Heart left ventricle (tissue), 16 donors: Measurements from ENCODE around the gene SYTL2. TPM values are rescaled to one million over a fixed set of nuclear protein-coding genes. Genes with fewer than 3 reads are reported as not detected.

Experiments used
- ATAC-seq, 4 donors: fragments of 200-7000 bp; cut with Tn5 transposase; one replicate each; pipeline ENCODE4 v1.9.1; 2020 to 2022; ENCODE audit warnings: moderate library complexity in 4 of 4, mild to moderate bottlenecking in 3 of 4, moderate number of reproducible peaks in 1 of 4
- DNase-seq, 5 donors: peaks; one replicate each; pipeline ENCODE4 v3.0.0-alpha.2; 2020
- H3K27ac ChIP-seq, 12 donors: fragments of 200-600 bp; sonication (generic) in 4 of 12; one replicate each; pipeline versions ENCODE4 v1.5.0 to v1.8.0; 2016 to 2022; ENCODE audit warnings: mild to moderate bottlenecking in 2 of 12
- H3K27me3 ChIP-seq, 9 donors: fragments of 200-600 bp; sonication (generic) in 2 of 9; one replicate each; pipeline versions ENCODE4 v1.5.1 to v1.8.0; 2016 to 2022; ENCODE audit warnings: mild to moderate bottlenecking in 3 of 9
- H3K36me3 ChIP-seq, 9 donors: fragments of 200-600 bp; sonication (generic) in 2 of 9; one replicate each; pipeline versions ENCODE4 v1.5.0 to v1.8.0; 2018 to 2022; ENCODE audit warnings: mild to moderate bottlenecking in 2 of 9
- H3K4me1 ChIP-seq, 12 donors: fragments of 200-600 bp; sonication (generic) in 4 of 12; one replicate each; pipeline versions ENCODE4 v1.5.0 to v1.8.0; 2016 to 2022; ENCODE audit warnings: mild to moderate bottlenecking in 3 of 12
- H3K4me3 ChIP-seq, 12 donors: fragments of 200-600 bp; sonication (generic) in 4 of 12; one replicate each; pipeline versions ENCODE4 v1.5.0 to v1.8.0; 2017 to 2022; ENCODE audit warnings: mild to moderate bottlenecking in 9 of 12, moderate library complexity in 4 of 12
- H3K9me3 ChIP-seq, 12 donors: fragments of 200-600 bp; sonication (generic) in 4 of 12; one replicate each; pipeline versions ENCODE4 v1.5.0 to v1.8.0; 2016 to 2022; ENCODE audit warnings: mild to moderate bottlenecking in 1 of 12
- CTCF ChIP-seq, 12 donors: fragments of 200-600 bp; sonication (generic) in 4 of 12; IDR thresholded peaks; one replicate each; pipeline versions ENCODE4 v1.5.0 to v1.8.0; 2018 to 2022; ENCODE audit warnings: antibody characterized with exemption in 12 of 12, mild to moderate bottlenecking in 5 of 12
- POLR2A ChIP-seq, 2 donors: fragments of 450-650 bp; IDR thresholded peaks; one replicate each; pipeline ENCODE4 v1.6.1; 2017; ENCODE audit warnings: antibody characterized with exemption in 2 of 2, mild to moderate bottlenecking in 2 of 2, moderate library complexity in 2 of 2
- WGBS, 4 donors: extraction: QIAGEN DNeasy Blood & Tissue Kit in 2 of 4; methylation state at CpG; one replicate each; pipeline versions ENCODE4 v1.1.5 to v1.1.7; 2013 to 2018; 5-methylcytosine and 5-hydroxymethylcytosine counted together
- intact Hi-C, 10 donors: fragments of 100-400 bp; cut with DNase I; formaldehyde crosslinking; loops; one replicate each; pipeline versions ENCODE4 v1.11.1 to v1.14.2; 2022
- polyA plus RNA-seq, 2 donors: library from polyadenylated mRNA; stranded (reverse); fragments of 200-250 nt; gene quantifications; one replicate each; pipeline ENCODE4 v1.2.3, GENCODE V29; 2013
- total RNA-seq, 9 donors: library from RNA; depleted of rRNA in 2 of 9; stranded (reverse); fragments of >200 nt in 2 of 9; fragmentation: NEBNext Ultra II Directional in 3 of 9; extraction: Animal tissue kit (Norgen Biotek cat#: 25700) in 3 of 9; gene quantifications; one replicate each; pipeline versions ENCODE4 v1.1.0 to v1.2.4, GENCODE V29; 2016 to 2023
- donor health status: ischemic (EF 13 %, LVEDD 7.1; RV severe dilation, severe dysfunction).
- donor health status: healthy with polysubstance abuse.
- donor health status: DM: no; HTN: yes; CAD: no.
- donor health status: DM: no; HTN: no; CAD: no.
- donor health status: ischemic (EF 25% LVEDD 6.9; RV normal size, moderate dysfunction).
- donor health status: ischemic (EF 25% LVEDD 5.7; RV mildly dilated, moderate dysfunction).
- donor health status: healthy.
- donor health status: DM: yes; HTN: yes; CAD: no.
- donor health status: ischemic (EF 35%, LVEDD 5.7; RV mildly dilated, moderate dysfunction).
- donor health status: nonischemic (EF 11% LVEDD 7.7; RV severe dilation, severe dysfunction).
- donor health status: DM: yes; HTN: yes; CAD: no.
- donor health status: PGD.
- donor health status: ischemic (EF 29% LVEDD 5.4; RV normal size, mild dysfunction).
- donor health status: nonischemic (EF 23%, LVEDD 6.1; RV moderate dilation, normal function).

Gene SYTL2
- total and polyA plus RNA-seq, 11 donors: 2.2 to 9.5 (median 4.9) TPM

GRCh38 chr11:85717429-85717828 lies 93.5 kb downstream of the SYTL2 start:
- Histone ChIP-seq H3K9me3 (no peaks in the 10 kb centered on the region), H3K36me3 (peaks cover 0 to 11% (median 0%) of the 10 kb centered on the region in 9 donors), H3K27me3 (no peaks in the 10 kb centered on the region), H3K4me3 (peak overlapping the region in 6 of 12 donors; percentile 32 to 54 (median 46)), H3K4me1 (peaks cover 0 to 22% (median 8%) of the 10 kb centered on the region in 12 donors), H3K27ac (peak overlapping the region in 5 of 12 donors; percentile 20 to 80 (median 68))
- no peak for ATAC-seq
- intact Hi-C loops: no loop called here
- WGBS, 4 donors: 83 to 86% (median 85%) methylated on average over 2 of the region's 2 CpGs
- no peak for TF ChIP-seq POLR2A (IDR thresholded peaks at IDR 0.05)
- no peak for TF ChIP-seq CTCF (IDR thresholded peaks at IDR 0.05)
- no peak for DNase-seq

DNA sequence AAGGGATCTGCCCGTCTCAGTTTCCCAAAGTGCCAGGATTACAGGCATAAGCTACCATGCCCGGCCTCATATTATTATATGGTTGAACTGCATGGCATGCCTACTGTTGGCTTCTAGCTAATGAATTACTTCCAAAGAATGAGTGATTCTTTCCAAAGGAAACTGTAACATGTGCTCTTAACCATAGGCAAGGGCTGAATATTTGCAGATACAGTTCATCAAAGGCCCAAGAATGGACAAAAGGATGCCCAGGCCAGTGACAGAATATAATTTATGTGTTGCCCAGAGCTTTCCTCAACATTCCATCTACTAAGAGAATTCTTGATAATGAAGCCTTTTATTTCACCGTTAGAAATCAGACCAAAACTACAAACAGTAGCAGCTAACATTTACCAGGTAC lies 98.0 kb downstream of the SYTL2 start:
- intact Hi-C loops: no loop called here
- TF ChIP-seq POLR2A (IDR thresholded peaks at IDR 0.05): no peak
- TF ChIP-seq CTCF (IDR thresholded peaks at IDR 0.05): no peak
- H3K27me3 ChIP-seq: no peaks in the 10 kb centered on the region
- WGBS, 4 donors: 87 to 91% (median 90%) methylated on average over 3 of the region's 3 CpGs
- H3K4me1 ChIP-seq: peaks cover 0 to 5% (median 0%) of the 10 kb centered on the region in 12 donors
- ATAC-seq: no peak
- no peak overlapping the region for H3K4me3 ChIP-seq
- no peaks in the 10 kb centered on the region for H3K9me3 ChIP-seq
- no peak overlapping the region for H3K27ac ChIP-seq
- no peak for DNase-seq
- H3K36me3 ChIP-seq: peaks cover 0 to 18% (median 0%) of the 10 kb centered on the region in 9 donors

- Histone ChIP-seq H3K36me3 (peaks cover 0 to 32% (median 0%) of the 10 kb centered on the region in 9 donors), H3K4me3 (no peak overlapping the region), H3K9me3 (no peaks in the 10 kb centered on the region), H3K4me1 (peaks cover 0 to 5% (median 0%) of the 10 kb centered on the region in 12 donors), H3K27ac (no peak overlapping the region), H3K27me3 (no peaks in the 10 kb centered on the region)
- no peak for ATAC-seq
- intact Hi-C loops: no loop called here
- no peak for DNase-seq
- no peak for TF ChIP-seq POLR2A (IDR thresholded peaks at IDR 0.05)
- no peak for TF ChIP-seq CTCF (IDR thresholded peaks at IDR 0.05)
- 70 to 81% (median 76%) methylated on average over 5 of the region's 5 CpGs for WGBS, 4 donors
These were observed 100.0 kb downstream of the SYTL2 start for GRCh38 chr11:85710917-85711316.

DNA sequence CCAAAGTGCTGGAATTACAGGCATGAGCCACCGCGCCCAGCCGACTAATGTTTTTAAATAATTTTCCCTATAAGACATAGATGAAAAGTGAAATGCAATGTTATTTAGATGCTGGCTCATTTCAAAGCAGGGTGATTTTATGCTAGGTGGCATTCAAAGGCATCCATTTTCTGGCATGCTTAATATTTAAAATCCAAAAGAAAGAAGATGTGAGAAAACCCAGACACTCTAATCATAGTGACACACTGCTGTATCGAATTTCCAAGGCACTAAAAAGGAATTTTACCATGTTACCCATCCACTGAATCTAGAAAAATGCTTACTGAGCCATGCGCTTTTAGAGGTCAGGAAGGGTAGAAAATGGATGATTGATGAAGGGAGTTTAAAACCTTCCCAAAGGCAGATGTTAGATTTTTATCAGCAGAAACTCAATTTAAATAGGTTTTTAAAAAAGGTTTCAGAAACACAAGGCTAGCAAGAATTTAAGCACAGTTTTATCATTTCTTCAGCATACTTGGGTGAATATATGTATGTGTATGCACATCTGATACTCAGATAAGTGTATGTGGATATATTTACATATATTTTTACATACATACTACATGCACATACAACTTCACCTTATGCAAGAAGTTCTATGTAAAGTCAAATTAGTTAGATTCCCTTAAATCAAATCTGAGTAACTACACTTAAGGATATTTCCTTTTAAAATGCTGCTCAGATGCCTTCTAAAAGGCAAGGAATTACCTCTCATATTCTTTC lies 100.8 kb downstream of the SYTL2 start:
- DNase-seq (no peak), ATAC-seq (no peak)
- no peak for TF ChIP-seq POLR2A (IDR thresholded peaks at IDR 0.05)
- TF ChIP-seq CTCF (IDR thresholded peaks at IDR 0.05): no peak
- whole genome bisulfite sequencing, 4 donors: 92 to 97% (median 94%) methylated on average over 5 of the region's 5 CpGs
- H3K27me3 ChIP-seq: no peaks in the 10 kb centered on the region
- H3K36me3 ChIP-seq: peaks cover 0 to 32% (median 0%) of the 10 kb centered on the region in 9 donors
- H3K4me3 ChIP-seq: no peak overlapping the region
- no peaks in the 10 kb centered on the region for H3K9me3 ChIP-seq
- intact Hi-C loops: loop anchor here in 1 of 10 donors (10.0 kb wide), 1 partner anchor 575 kb away; no protein-coding TSS in a partner anchor
- peaks cover 0 to 9% (median 0%) of the 10 kb centered on the region in 12 donors for H3K4me1 ChIP-seq
- H3K27ac ChIP-seq: no peak overlapping the region
